HepG2 (cell line): ENCODE data around the gene IL1B. TPM values are rescaled to one million over a fixed set of nuclear protein-coding genes. Genes with fewer than 3 reads are reported as not detected.

Source experiments
- ATAC-seq: fragments of 200-7000 bp; cut with Tn5 transposase; 3 replicates; pipeline ENCODE4 v1.9.1; 2020; ENCODE audit warnings: mild to moderate bottlenecking, moderate library complexity
- BruUV-seq: library from RNA; stranded (reverse); fragments of 400-500 nt; replicated peaks from 2 replicates; lab custom pipeline; 2021; lab: Mats Ljungman, UMichigan
- CTCF ChIA-PET: fragments of 300-600 bp; formaldehyde crosslinking; extraction: SDS; loops from one replicate; lab custom pipeline; 2021; ENCODE audit warnings: low total read pairs, inconsistent platforms, low intra/inter-chr PET ratio; lab: Yijun Ruan, JAX
- POLR2A ChIA-PET: fragments of 350-600 bp; sonication (Branson Sonifier 250); formaldehyde crosslinking; loops from one replicate; lab custom pipeline; 2020; ENCODE audit warnings: antibody characterized with exemption, inconsistent platforms; lab: Yijun Ruan, JAX
- DNase-seq: peaks from one replicate; pipeline ENCODE4 v3.0.0-alpha.2; 2015; ENCODE audit warnings: low spot score
- FAIRE-seq: peaks from 3 replicates; lab custom pipeline; 2011; peaks lifted over from hg19 to GRCh38; lab: Jason Lieb, UNC
- H2AFZ ChIP-seq: one replicate; pipeline ENCODE4 v1.6.1; 2011; ENCODE audit warnings: low read length, inconsistent platforms
- H3K27ac ChIP-seq: fragments of 300-600 bp; 3 replicates; pipeline ENCODE4 v1.8.0; 2011; ENCODE audit warnings: mixed run types, mild to moderate bottlenecking, mixed read lengths, low read length, inconsistent platforms; ENCODE audit not compliant: insufficient read depth; ENCODE audit errors: extremely low read length
- H3K27me3 ChIP-seq, 2 experiments: fragments of 200-600 bp in 1 of 2; 2 replicates in 1 of 2; 3 replicates in 1 of 2; pipeline versions ENCODE4 v1.6.0 to v1.8.0; 2011; ENCODE audit warnings: low read length in 2 of 2, mild to moderate bottlenecking in 2 of 2, moderate library complexity in 2 of 2, inconsistent platforms in 1 of 2; ENCODE audit not compliant: insufficient read depth in 2 of 2, control insufficient read depth in 1 of 2
- H3K36me3 ChIP-seq, 2 experiments: fragments of 200-600 bp in 1 of 2; replicated peaks in 1 of 2; 2 replicates in 1 of 2; 3 replicates in 1 of 2; pipeline versions ENCODE4 v1.5.1 to v1.8.0; 2011; ENCODE audit warnings: low read length in 2 of 2, inconsistent platforms in 1 of 2; ENCODE audit not compliant: insufficient read depth in 2 of 2, control insufficient read depth in 1 of 2
- H3K4me1 ChIP-seq: 2 replicates; pipeline ENCODE4 v1.5.1; 2012; ENCODE audit warnings: low read length, inconsistent platforms; ENCODE audit not compliant: insufficient read depth
- H3K4me2 ChIP-seq: 2 replicates; pipeline ENCODE4 v1.6.0; 2011; ENCODE audit warnings: low read depth, low read length, inconsistent platforms
- H3K4me3 ChIP-seq, 3 experiments: fragments of 200-600 bp in 1 of 3; sonication (generic), shearing (Covaris generic) in 1 of 3; replicated peaks in 1 of 3; 2 replicates each; pipeline ENCODE4 v1.5.1; 2011 to 2016; ENCODE audit warnings: low read length in 3 of 3, inconsistent platforms in 2 of 3, low read depth in 2 of 3, mild to moderate bottlenecking in 2 of 3, control low read depth in 1 of 3, mixed read lengths in 1 of 3; ENCODE audit not compliant: insufficient read depth in 1 of 3
- H3K79me2 ChIP-seq: one replicate; pipeline ENCODE4 v1.6.1; 2011; ENCODE audit warnings: low read length, inconsistent platforms; ENCODE audit not compliant: insufficient read depth
- H3K9ac ChIP-seq: 2 replicates; pipeline ENCODE4 v1.6.0; 2011; ENCODE audit warnings: mild to moderate bottlenecking, low read depth, low read length, inconsistent platforms; ENCODE audit not compliant: insufficient read depth
- H3K9me3 ChIP-seq: 2 replicates; pipeline ENCODE4 v1.5.1; 2012; ENCODE audit warnings: mild to moderate bottlenecking, low read length
- H4K20me1 ChIP-seq: 2 replicates; pipeline ENCODE4 v1.6.0; 2011; ENCODE audit warnings: inconsistent platforms, mild to moderate bottlenecking, low read length, moderate library complexity; ENCODE audit not compliant: insufficient read depth
- DNMT3B ChIP-seq: conservative IDR thresholded peaks from 2 replicates; pipeline ENCODE4 v1.6.1; 2016; ENCODE audit warnings: missing biosample characterization, control low read depth
- SETDB1 ChIP-seq: sonication (generic); formaldehyde crosslinking; IDR thresholded peaks from 2 replicates; pipeline ENCODE4 v1.5.1; 2020; ENCODE audit warnings: missing genetic modification reagents, mild to moderate bottlenecking, borderline replicate concordance
- ZNF234 ChIP-seq: sonication (generic); formaldehyde crosslinking; conservative IDR thresholded peaks from 2 replicates; pipeline ENCODE4 v1.5.1; 2020; ENCODE audit warnings: mild to moderate bottlenecking, missing genetic modification reagents
- ZNF446 ChIP-seq: sonication (generic); formaldehyde crosslinking; IDR thresholded peaks from 2 replicates; pipeline ENCODE4 v1.5.0; 2020; ENCODE audit warnings: mild to moderate bottlenecking, missing genetic modification reagents
- WGBS: methylation state at CpG from one replicate; pipeline ENCODE4 v1.1.6; 2017; ENCODE audit warnings: low lambda C conversion rate; 5-methylcytosine and 5-hydroxymethylcytosine counted together
- in situ Hi-C: cut with HindIII; loops from 2 replicates; pipeline ENCODE4 v1.10.0; 2017; ENCODE audit warnings: low pct_unique_long_range_greater_than_20kb; ENCODE audit not compliant: extremely low pct_ligation_motif_present
- intact Hi-C: fragments of 100-400 bp; cut with micrococcal nuclease; formaldehyde crosslinking; loops from one replicate; pipeline ENCODE4 v1.10.0; 2022; ENCODE audit not compliant: unreplicated experiment
- polyA plus RNA-seq, 8 experiments: library from polyadenylated mRNA; depleted of rRNA in 3 of 8; stranded (reverse) in 7 of 8; unstranded in 1 of 8; fragments of >200 nt; fragmentation: Illumina TruSeq in 4 of 8; extraction: Trizol in 4 of 8; gene quantifications; 2 replicates each; pipeline versions ENCODE4 v1.2.1 to v1.2.3, GENCODE V29; 2011 to 2016; ENCODE audit warnings: low read depth in 4 of 8, missing spikeins in 1 of 8, mixed read lengths in 1 of 8; ENCODE audit not compliant: insufficient read depth in 1 of 8
- total RNA-seq, 5 experiments: library from RNA; depleted of rRNA; stranded (reverse); fragments of >200 nt; fragmentation: Illumina TruSeq; extraction: Trizol; gene quantifications; 2 replicates each; pipeline ENCODE4 v1.2.3, GENCODE V29; 2016; ENCODE audit warnings: low read depth in 1 of 5
- TF ChIP-seq, protein P1 (sequence below): sonication (generic); formaldehyde crosslinking; conservative IDR thresholded peaks from 2 replicates; pipeline ENCODE4 v1.5.0; 2020; ENCODE audit warnings: missing genetic modification reagents
- TF ChIP-seq, protein P2 (sequence below): sonication (generic); formaldehyde crosslinking; IDR thresholded peaks from 2 replicates; pipeline ENCODE4 v1.4.0; 2020; ENCODE audit warnings: mild to moderate bottlenecking, missing genetic modification reagents, borderline replicate concordance
- TF ChIP-seq, protein P3 (sequence below): sonication (generic); formaldehyde crosslinking; conservative IDR thresholded peaks from 2 replicates; pipeline ENCODE4 v1.8.0; 2022; ENCODE audit warnings: low read depth, missing genetic modification reagents

IL1B gene
- total and polyA plus RNA-seq, 2 of the 13 experiments (the other 11 are each of a cell fraction or from before 2014, with no cell fraction given) = 0.18 TPM; not detected in 1

DNA sequence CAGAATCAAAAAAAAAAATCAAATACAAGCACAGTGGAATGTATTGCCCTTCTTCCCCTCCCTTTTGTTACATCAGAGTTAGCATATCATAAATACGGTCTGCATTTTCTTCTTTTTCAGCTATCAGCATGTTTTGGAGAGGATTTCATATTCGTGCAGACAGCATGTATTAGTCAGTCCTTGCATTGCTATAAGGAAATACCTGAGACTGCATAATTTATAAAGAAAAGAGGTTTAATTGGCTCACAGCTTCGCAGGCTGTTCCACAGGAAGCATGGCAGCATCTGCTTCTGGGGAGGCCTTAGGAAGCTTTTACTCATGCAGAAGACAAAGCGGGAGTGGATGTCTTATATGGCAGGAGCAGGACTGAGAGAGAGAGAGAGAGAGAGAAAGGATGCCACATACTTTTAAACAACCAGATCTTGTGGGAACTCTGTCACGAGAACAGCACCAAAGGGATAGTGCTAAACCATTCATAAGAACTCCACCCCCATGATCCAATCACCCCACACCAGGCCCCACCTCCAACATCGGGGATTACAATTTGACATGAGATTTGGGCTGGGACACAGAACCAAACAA is 8.9 kb downstream of the IL1B start:
- WGBS = 90% methylated on average over 6 of the region's 6 CpGs
- FAIRE-seq = no peak
- no peaks in the 10 kb centered on the region for H4K20me1 ChIP-seq
- no peak for ATAC-seq
- H3K27ac ChIP-seq = no peak overlapping the region
- no TSS peak for BruUV-seq
- no peak overlapping the region for H2AFZ ChIP-seq
- H3K4me3 ChIP-seq = no peak overlapping the region
- no peak overlapping the region for H3K4me2 ChIP-seq
- in situ Hi-C loops = no loop called here
- H3K36me3 ChIP-seq = no peaks in the 10 kb centered on the region
- no peak for DNase-seq
- H3K4me1 ChIP-seq = peaks cover 10% of the 10 kb centered on the region
- no peaks in the 10 kb centered on the region for H3K79me2 ChIP-seq
- ChIA-PET POLR2A (no interaction called here), CTCF (no interaction called here)
- no peak overlapping the region for H3K9ac ChIP-seq
- no peaks in the 10 kb centered on the region for H3K27me3 ChIP-seq
- TF ChIP-seq DNMT3B (CRISPR knock-in tag) = no peak
- no peak for TF ChIP-seq ZNF446 (CRISPR knock-in tag)
- TF ChIP-seq, all 625 proteins: peak for 0
- H3K9me3 ChIP-seq = no peaks in the 10 kb centered on the region
- intact Hi-C loops = no loop called here

DNA sequence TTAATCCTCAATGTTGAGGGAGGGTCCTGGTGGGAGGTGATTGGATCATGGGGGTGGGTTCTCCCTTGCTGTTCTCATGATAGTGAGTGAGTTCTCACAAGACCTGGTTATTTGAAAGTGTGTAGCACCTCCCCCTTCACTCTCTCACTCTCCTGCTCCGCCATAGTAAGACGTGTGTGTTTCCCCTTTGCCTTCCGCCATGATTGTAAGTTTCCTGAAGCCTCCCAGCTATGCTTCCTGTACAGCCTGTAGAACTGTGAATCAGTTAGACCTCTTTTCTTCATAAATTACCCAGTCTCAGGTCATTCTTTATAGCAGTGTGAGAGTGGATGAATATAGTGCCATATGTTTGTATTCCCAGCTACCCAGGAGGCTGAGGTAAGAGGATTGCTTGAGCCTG is 9.6 kb downstream of the IL1B start:
- FAIRE-seq = no peak
- CTCF ChIA-PET = no interaction called here
- H4K20me1 ChIP-seq = no peaks in the 10 kb centered on the region
- POLR2A ChIA-PET = no interaction called here
- in situ Hi-C loops (no loop called here), intact Hi-C loops (no loop called here)
- H3K27ac ChIP-seq = no peak overlapping the region
- no TSS peak for BruUV-seq
- H3K4me2 ChIP-seq = no peak overlapping the region
- H3K36me3 ChIP-seq = no peaks in the 10 kb centered on the region
- no peaks in the 10 kb centered on the region for H3K27me3 ChIP-seq
- no peak overlapping the region for H3K9ac ChIP-seq
- no peak for ATAC-seq
- H3K9me3 ChIP-seq = no peaks in the 10 kb centered on the region
- TF ChIP-seq SETDB1 (CRISPR knock-in tag) (no peak), ZNF234 (CRISPR knock-in tag) (no peak)
- TF ChIP-seq, protein P1, sequence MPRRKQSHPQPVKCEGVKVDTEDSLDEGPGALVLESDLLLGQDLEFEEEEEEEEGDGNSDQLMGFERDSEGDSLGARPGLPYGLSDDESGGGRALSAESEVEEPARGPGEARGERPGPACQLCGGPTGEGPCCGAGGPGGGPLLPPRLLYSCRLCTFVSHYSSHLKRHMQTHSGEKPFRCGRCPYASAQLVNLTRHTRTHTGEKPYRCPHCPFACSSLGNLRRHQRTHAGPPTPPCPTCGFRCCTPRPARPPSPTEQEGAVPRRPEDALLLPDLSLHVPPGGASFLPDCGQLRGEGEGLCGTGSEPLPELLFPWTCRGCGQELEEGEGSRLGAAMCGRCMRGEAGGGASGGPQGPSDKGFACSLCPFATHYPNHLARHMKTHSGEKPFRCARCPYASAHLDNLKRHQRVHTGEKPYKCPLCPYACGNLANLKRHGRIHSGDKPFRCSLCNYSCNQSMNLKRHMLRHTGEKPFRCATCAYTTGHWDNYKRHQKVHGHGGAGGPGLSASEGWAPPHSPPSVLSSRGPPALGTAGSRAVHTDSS (CRISPR knock-in tag) = no peak
- TF ChIP-seq, protein P2, sequence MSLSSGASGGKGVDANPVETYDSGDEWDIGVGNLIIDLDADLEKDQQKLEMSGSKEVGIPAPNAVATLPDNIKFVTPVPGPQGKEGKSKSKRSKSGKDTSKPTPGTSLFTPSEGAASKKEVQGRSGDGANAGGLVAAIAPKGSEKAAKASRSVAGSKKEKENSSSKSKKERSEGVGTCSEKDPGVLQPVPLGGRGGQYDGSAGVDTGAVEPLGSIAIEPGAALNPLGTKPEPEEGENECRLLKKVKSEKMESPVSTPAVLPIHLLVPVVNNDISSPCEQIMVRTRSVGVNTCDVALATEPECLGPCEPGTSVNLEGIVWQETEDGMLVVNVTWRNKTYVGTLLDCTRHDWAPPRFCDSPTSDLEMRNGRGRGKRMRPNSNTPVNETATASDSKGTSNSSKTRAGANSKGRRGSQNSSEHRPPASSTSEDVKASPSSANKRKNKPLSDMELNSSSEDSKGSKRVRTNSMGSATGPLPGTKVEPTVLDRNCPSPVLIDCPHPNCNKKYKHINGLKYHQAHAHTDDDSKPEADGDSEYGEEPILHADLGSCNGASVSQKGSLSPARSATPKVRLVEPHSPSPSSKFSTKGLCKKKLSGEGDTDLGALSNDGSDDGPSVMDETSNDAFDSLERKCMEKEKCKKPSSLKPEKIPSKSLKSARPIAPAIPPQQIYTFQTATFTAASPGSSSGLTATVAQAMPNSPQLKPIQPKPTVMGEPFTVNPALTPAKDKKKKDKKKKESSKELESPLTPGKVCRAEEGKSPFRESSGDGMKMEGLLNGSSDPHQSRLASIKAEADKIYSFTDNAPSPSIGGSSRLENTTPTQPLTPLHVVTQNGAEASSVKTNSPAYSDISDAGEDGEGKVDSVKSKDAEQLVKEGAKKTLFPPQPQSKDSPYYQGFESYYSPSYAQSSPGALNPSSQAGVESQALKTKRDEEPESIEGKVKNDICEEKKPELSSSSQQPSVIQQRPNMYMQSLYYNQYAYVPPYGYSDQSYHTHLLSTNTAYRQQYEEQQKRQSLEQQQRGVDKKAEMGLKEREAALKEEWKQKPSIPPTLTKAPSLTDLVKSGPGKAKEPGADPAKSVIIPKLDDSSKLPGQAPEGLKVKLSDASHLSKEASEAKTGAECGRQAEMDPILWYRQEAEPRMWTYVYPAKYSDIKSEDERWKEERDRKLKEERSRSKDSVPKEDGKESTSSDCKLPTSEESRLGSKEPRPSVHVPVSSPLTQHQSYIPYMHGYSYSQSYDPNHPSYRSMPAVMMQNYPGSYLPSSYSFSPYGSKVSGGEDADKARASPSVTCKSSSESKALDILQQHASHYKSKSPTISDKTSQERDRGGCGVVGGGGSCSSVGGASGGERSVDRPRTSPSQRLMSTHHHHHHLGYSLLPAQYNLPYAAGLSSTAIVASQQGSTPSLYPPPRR = no peak
- TF ChIP-seq, protein P3, sequence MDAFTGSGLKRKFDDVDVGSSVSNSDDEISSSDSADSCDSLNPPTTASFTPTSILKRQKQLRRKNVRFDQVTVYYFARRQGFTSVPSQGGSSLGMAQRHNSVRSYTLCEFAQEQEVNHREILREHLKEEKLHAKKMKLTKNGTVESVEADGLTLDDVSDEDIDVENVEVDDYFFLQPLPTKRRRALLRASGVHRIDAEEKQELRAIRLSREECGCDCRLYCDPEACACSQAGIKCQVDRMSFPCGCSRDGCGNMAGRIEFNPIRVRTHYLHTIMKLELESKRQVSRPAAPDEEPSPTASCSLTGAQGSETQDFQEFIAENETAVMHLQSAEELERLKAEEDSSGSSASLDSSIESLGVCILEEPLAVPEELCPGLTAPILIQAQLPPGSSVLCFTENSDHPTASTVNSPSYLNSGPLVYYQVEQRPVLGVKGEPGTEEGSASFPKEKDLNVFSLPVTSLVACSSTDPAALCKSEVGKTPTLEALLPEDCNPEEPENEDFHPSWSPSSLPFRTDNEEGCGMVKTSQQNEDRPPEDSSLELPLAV (CRISPR knock-in tag) = no peak
- no peaks in the 10 kb centered on the region for H3K79me2 ChIP-seq
- no peak for DNase-seq
- peaks cover 10% of the 10 kb centered on the region for H3K4me1 ChIP-seq
- no peak overlapping the region for H2AFZ ChIP-seq
- WGBS = 96% methylated on average over 3 of the region's 3 CpGs
- H3K4me3 ChIP-seq = no peak overlapping the region
